Right atrium auricular region (tissue), 2 donors: ENCODE data around the gene GPHA2. TPM values are rescaled to one million over a fixed set of nuclear protein-coding genes. Genes with fewer than 3 reads are reported as not detected.
"Not testable (repeated sequence)": the region's sequence is repeated elsewhere in the genome, so short reads cannot be mapped to it uniquely, and the experiment has no call there.

Experiments used
- DNase-seq: peaks from one replicate; pipeline ENCODE4 v3.0.0-alpha.2; 2019; ENCODE audit warnings: low spot score
- H3K27ac ChIP-seq, 2 donors: fragments of 200-600 bp; sonication (generic); 1 replicate in 1 of 2; 2 replicates in 1 of 2; pipeline ENCODE4 v1.5.1; 2016 to 2019
- H3K27me3 ChIP-seq, 2 donors: fragments of 200-600 bp; sonication (generic); one replicate each; pipeline versions ENCODE4 v1.5.1 to v1.6.0; 2017 to 2019
- H3K36me3 ChIP-seq: fragments of 200-600 bp; sonication (generic); one replicate; pipeline ENCODE4 v1.5.1; 2016
- H3K4me1 ChIP-seq, 2 donors: fragments of 200-600 bp; sonication (generic); one replicate each; pipeline versions ENCODE4 v1.5.1 to v1.6.0; 2017 to 2019
- H3K4me3 ChIP-seq, 2 donors: fragments of 200-600 bp; sonication (generic); 1 replicate in 1 of 2; 2 replicates in 1 of 2; pipeline ENCODE4 v1.5.1; 2017 to 2019; ENCODE audit warnings: mild to moderate bottlenecking in 1 of 2, moderate library complexity in 1 of 2
- H3K9me3 ChIP-seq, 2 donors: fragments of 200-600 bp; sonication (generic); one replicate each; pipeline ENCODE4 v1.5.1; 2019
- CTCF ChIP-seq, 2 donors: fragments of 200-600 bp; sonication (generic); IDR thresholded peaks; one replicate each; pipeline ENCODE4 v1.5.1; 2019; ENCODE audit warnings: antibody characterized with exemption in 2 of 2
- total RNA-seq, 2 donors: library from RNA; depleted of rRNA; stranded (reverse); fragments of >200 nt; gene quantifications; one replicate each; pipeline ENCODE4 v1.1.0, GENCODE V29; 2016

Gene GPHA2
- total RNA-seq = not detected

GRCh38 chr11:64935359-64936081 lies at the start of gene GPHA2:
Gene GPHA2, minus strand, starts transcription at chr11:64935893. Its CDS starts 433 bp downstream, at chr11:64935460.
- no peak for TF ChIP-seq CTCF (IDR thresholded peaks at IDR 0.05)
- Histone ChIP-seq H3K4me3 (no peak within 1 kb of the TSS), H3K36me3 (peaks cover 39% of the 10 kb centered on the region), H3K4me1 (no peaks in the 10 kb centered on the region), H3K9me3 (no peaks in the 10 kb centered on the region), H3K27me3 (no peaks in the 10 kb centered on the region), H3K27ac (no peak within 1 kb of the TSS)
- DNase-seq = no peak

- not testable (repeated sequence) for H3K4me3 ChIP-seq, H3K36me3 ChIP-seq, DNase-seq, H3K9me3 ChIP-seq, H3K4me1 ChIP-seq, H3K27ac ChIP-seq, H3K27me3 ChIP-seq
These were observed 47.6 kb upstream of the GPHA2 start for GRCh38 chr11:64983339-64983738.

GRCh38 chr11:64976651-64977050 lies 41.0 kb upstream of the GPHA2 start:
- Histone ChIP-seq H3K27ac (no peak overlapping the region), H3K27me3 (no peaks in the 10 kb centered on the region), H3K4me1 (peaks cover 0 to 10% of the 10 kb centered on the region in 2 donors), H3K36me3 (no peaks in the 10 kb centered on the region), H3K9me3 (no peaks in the 10 kb centered on the region), H3K4me3 (no peak overlapping the region)
- no peak for TF ChIP-seq CTCF (IDR thresholded peaks at IDR 0.05)
- no peak for DNase-seq

- H3K36me3 ChIP-seq = no peaks in the 10 kb centered on the region
- DNase-seq = no peak
- H3K27me3 ChIP-seq = no peaks in the 10 kb centered on the region
- no peak for TF ChIP-seq CTCF (IDR thresholded peaks at IDR 0.05)
- H3K4me1 ChIP-seq = peaks cover 0 to 14% of the 10 kb centered on the region in 2 donors
- no peak overlapping the region for H3K27ac ChIP-seq
- H3K9me3 ChIP-seq = no peaks in the 10 kb centered on the region
- no peak overlapping the region for H3K4me3 ChIP-seq
These were observed 38.4 kb upstream of the GPHA2 start for GRCh38 chr11:64974124-64974523.

GRCh38 chr11:64971421-64972233 lies 35.9 kb upstream of the GPHA2 start, which contains the start of gene MAJIN:
Gene MAJIN, minus strand, starts transcription at chr11:64972108. Its CDS starts 12,703 bp downstream, at chr11:64959405.
- no peak for TF ChIP-seq CTCF (IDR thresholded peaks at IDR 0.05)
- Histone ChIP-seq H3K36me3 (no peaks in the 10 kb centered on the region), H3K4me1 (peaks cover 0 to 14% of the 10 kb centered on the region in 2 donors), H3K27ac (no peak within 1 kb of the TSS), H3K9me3 (no peaks in the 10 kb centered on the region), H3K27me3 (no peaks in the 10 kb centered on the region), H3K4me3 (peak within 1 kb of the TSS; percentile 23 to 40)
- peak; percentile 83 for DNase-seq

GRCh38 chr11:64970731-64971151 lies 35.0 kb upstream of the GPHA2 start:
- peaks cover 0 to 14% of the 10 kb centered on the region in 2 donors for H3K4me1 ChIP-seq
- no peak for DNase-seq
- no peak overlapping the region for H3K4me3 ChIP-seq
- no peak overlapping the region for H3K27ac ChIP-seq
- no peaks in the 10 kb centered on the region for H3K9me3 ChIP-seq
- H3K27me3 ChIP-seq = no peaks in the 10 kb centered on the region
- TF ChIP-seq CTCF (IDR thresholded peaks at IDR 0.05) = no peak
- no peaks in the 10 kb centered on the region for H3K36me3 ChIP-seq
